AML-193 (cell line): ENCODE measurements around the gene FHL3.

Experiments
- DNase-seq, 2 experiments: peaks; one replicate each; lab custom pipeline; 2025; lab: John Stamatoyannopoulos, UW

FHL3 gene, protein sequence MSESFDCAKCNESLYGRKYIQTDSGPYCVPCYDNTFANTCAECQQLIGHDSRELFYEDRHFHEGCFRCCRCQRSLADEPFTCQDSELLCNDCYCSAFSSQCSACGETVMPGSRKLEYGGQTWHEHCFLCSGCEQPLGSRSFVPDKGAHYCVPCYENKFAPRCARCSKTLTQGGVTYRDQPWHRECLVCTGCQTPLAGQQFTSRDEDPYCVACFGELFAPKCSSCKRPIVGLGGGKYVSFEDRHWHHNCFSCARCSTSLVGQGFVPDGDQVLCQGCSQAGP

DNA sequence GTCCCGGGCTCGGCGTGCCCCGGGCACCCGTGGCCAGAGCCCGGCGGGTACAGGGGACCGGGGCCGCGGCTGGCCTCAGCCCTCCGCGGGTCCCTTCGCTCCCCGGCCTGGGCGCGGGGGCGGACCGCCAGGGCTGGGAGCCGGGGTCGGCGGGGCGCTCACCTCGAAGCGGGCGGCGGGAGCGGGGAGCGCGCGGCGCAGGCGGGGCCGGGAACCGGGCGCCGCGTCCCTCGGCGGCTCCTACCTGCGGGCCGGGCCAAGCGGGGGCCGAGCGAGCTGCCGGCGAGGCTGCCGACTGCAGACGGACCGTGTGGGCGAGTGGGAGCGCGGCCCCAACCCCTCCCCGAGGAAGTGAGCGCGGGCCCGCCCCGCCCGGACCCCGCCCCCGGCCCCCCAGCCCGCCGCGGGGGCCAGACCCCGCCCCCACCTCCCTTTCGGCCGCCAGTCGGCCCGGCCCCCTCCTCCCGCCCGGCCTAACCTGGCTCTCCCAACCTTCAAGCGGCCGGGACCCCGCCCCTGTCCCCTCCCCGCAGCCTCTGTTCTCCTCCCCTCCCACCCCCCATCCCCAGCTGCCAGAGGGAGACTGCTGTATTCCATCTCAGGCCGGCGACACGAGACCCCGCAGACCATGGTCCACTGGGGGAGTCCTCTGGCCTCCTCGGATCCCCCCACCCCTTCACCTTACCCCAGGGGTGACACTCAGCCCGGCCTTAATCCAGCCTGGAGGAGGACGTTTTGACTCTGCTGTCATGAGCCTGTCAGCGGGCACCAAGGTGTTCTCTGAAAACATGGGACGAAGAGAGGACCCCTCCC, at the start of gene FHL3:
FHL3 (minus strand) TSS at position 320 of the 813 bp plus-strand sequence. CDS start 6,102 bp downstream, outside the sequence.
- DNase-seq: peak in 1 of 2 experiments; percentile 10

GRCh38 chr1:38053416-38054091, 48.2 kb upstream of the FHL3 start:
- no peak for DNase-seq

- no peak for DNase-seq
Observed at GRCh38 chr1:38052750-38053415, 47.6 kb upstream of the FHL3 start.

- no peak for DNase-seq
Observed at GRCh38 chr1:38051079-38051543, 45.8 kb upstream of the FHL3 start.

DNA sequence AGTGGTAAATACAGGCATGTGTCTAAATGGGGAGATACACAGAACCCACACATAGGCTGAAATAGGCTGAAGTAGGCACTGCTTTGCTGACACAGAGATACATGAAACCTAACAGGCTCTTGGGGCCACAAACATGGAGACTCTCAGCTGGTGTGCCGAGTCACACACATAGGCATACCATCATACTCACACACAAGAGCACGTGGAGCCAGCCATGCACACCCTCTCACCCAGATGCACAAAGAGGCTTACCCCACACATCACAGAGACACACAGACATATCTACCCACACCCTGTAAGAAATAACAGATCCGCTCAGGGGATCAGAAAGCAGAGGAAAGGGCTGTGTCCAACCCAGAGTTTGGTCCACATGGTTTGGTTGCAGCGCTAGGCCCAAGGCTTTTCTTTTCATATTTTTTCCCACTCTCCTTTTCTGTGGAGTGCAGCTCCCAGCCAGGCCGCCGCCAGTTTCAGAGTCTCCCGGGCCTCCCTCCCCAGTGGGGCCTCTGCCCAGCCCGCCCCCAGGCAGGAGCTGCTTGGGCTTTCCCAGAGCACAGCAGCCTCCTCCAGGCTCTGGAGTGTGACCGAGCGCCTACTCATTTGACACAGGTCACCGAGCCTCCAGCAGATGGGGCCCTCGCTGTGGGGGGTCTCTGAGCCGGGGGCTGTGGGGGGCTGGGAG, 45.2 kb upstream of the FHL3 start:
- no peak for DNase-seq

- no peak for DNase-seq
Observed at GRCh38 chr1:38047603-38048141, 42.4 kb upstream of the FHL3 start.

- no peak for DNase-seq
Observed at GRCh38 chr1:38046884-38047602, 41.7 kb upstream of the FHL3 start.

GRCh38 chr1:38046333-38046883, 41.1 kb upstream of the FHL3 start, which contains the start of gene POU3F1:
TSS of gene POU3F1 (minus strand) at chr1:38046793. CDS start at chr1:38046743, 50 bp downstream.
- no peak for DNase-seq

- no peak for DNase-seq
Observed at GRCh38 chr1:38045401-38046332, 40.4 kb upstream of the FHL3 start.

DNA sequence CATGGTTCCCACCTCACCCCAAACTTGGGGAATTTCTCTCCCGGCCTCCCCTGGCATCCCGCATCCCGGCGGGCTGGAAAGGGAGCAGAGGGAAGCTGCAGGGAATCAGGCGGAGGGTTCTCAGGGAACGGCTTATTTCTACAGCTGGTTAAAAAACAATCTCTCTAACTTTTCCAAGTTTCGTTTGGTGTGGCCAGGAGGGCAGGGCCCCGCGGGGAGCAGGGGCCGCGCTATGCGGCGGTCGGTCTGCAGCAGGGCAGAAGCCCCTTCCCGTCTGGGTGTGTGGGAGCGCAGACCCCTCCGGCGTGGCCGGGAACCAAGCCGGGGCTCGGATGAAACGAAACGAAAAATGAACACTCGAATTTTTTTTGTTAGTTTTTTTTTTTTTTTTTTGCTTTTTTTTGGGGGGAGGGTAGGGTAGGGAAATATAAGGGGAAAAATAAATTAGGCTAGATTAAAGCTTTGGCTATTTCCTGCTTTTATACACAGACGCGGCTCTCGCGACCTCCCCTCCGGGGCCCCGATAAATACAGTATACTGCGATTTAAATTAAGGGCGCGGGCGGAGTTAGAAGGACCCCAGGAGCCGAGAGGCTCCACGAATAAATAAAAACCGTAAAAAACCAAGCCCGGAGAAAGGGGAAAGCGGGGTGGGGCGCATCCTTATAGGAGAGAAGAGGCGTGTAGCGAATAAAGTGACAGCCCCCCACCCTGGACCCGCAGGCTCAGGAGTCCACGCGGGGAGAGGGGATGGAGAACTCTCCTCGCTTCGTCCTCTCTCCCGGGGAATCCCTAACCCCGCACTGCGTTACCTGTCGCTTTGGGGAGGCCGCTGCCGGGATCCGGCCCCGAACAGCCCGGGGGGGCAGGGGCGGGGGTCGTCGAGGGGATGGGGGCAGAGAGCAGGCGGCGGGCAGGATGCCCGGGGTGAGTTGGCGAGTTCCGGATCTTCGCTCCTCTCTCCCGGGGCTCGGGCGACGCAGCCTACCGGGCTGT, 39.2 kb upstream of the FHL3 start:
- DNase-seq: no peak

- no peak for DNase-seq
Observed at GRCh38 chr1:38043036-38043747, 37.9 kb upstream of the FHL3 start.

GRCh38 chr1:38041936-38042834, 36.9 kb upstream of the FHL3 start:
- no peak for DNase-seq

DNA sequence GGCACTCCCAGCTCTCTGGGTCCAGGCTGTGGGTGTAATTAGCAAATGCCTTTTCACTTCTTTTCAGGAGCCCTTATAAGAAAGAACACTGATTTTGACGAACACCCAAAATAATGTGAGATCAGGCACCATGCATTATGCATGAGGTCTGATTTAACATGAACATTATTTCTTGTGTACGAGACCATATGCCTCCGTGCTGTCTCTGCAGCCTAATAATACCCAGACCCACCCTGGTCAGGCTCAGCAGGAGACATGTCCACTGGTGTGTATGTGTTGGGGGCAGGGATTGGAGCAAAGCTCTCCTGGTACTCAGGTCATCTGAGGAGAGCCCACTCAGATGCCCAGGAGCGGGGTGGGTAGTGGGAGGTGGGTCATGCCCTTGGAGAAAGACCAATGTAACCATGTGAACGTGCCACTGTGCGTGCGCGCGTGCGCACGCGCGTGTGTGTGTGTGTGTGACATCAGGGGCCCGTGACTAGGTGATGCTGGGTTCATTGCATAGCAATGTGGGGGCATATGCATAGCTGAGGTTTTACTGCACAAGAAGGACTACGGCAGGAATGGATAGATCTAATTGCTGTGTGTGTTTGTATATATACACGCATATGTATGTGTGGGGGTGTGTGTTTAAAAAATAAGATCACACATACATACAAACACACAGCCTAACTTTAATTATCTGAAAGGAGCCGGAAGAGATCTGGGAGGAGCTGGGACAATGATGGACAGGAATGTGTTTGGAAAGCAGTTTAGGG, 34.2 kb upstream of the FHL3 start:
- no peak for DNase-seq

DNA sequence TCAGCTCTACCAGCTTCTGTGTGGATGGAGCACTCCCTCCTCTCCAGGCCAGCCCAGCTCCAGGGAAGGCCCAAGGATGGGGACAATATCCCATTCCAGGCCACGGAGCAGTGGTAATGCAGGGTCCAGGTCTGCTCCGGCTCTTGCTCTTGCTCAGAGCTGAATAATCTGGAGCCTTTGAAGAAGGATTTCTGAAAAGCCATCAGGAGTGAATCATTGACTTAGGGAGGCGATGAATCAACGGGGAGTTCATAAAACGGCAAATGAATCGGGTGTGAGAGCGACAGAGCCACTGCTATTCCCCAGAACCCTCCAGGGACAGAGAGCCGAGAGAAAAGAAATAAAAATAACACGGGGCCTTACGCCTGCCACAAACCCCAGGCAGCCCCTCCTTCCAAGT, 33.5 kb upstream of the FHL3 start:
- DNase-seq: no peak

DNA sequence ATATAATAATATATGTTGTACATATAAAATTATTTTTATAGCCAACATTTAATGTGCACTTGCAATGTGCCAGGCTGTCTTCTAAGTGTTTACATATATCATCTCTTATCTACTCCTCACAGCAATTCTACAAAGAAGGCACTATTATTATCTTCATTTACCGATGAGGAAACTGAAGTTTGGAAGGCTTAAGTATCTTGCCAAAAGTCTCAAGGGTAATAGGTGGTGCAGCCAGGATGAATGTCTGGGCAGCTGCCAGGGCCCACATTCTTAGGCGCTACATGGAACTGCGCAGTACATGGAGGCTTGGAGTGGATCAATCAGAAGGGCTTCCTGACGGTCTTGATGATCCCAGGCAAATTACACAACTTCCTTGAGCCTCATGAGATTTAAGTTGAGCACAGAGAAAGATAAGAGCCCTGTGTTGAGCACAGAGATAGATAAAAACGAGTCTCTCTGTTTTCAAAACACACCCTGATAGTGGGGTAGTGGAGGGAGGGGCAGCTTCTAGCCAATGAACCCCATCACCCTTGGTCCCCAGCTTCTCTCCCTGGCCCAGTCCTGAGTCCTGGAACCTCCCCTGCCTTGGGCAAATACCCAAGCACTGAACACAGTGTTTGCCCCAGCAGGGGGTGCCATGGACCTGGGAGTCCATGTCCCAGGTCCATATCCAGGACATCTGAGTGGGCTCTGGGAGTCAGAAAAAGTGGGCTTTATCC, 32.1 kb upstream of the FHL3 start:
- DNase-seq: no peak
